NCI-H2107 treated with DMSO at 0.1 percent for 48 hours (cell line): ENCODE measurements around the gene FAM161B.

Source experiments
- DNase-seq: peaks from one replicate; lab custom pipeline; 2025; ENCODE audit not compliant: unreplicated experiment; lab: John Stamatoyannopoulos, UW

The FAM161B gene

DNA sequence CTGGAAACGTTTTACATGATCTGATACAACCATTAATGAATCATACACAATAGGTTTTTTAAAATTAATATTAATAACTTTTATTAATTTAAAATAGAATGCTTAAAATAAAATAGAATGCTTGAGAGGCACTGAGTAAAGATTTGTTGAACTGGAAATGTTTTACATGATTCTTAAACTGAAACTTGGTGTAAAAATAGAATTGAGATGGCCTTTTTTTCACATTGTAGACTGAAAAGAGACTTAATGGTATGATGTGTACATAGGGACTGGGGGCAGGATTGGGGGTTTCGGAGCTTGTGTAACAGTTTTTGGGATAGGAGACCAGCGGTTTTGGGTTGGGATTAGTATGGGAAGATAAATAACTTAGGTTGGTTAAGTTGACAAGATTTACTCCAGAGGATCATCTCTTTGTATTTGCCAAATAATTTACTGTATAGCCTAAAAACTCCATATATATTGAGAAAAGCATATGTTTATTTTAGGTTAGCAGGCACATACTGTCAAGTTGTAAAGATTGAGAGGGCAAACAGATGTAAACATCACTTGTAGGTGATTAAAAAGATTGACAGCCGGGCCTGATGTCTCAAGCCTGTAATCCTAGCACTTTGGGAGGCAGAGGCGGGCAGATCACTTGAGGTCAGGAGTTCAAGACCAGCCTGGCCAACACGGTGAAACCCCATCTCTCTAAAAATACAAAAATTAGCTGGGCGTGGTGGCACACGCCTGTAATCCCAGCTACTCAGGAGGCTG is 65.3 kb downstream of the FAM161B start:
- DNase-seq, result no peak
